Amniotic stem cell (primary cell): ENCODE results near the gene BEST1.
"Not testable (repeated sequence)": the region's sequence is repeated elsewhere in the genome, so short reads cannot be mapped to it uniquely, and the experiment has no call there.

Experiments used
- DNase-seq: peaks from one replicate; lab custom pipeline; 2025; lab: John Stamatoyannopoulos, UW

Gene BEST1

GRCh38 chr11:61978703-61979661 lies 28.8 kb downstream of the BEST1 start:
- DNase-seq, result peak; percentile 42

- DNase-seq, result no peak
Measured at GRCh38 chr11:61980783-61981541, 30.8 kb downstream of the BEST1 start.

GRCh38 chr11:61983419-61983818 lies 33.3 kb downstream of the BEST1 start:
- no peak for DNase-seq

- no peak for DNase-seq
Measured at GRCh38 chr11:61985869-61986268, 35.7 kb downstream of the BEST1 start.

- DNase-seq, result no peak
Measured at GRCh38 chr11:61994981-61995380, 44.8 kb downstream of the BEST1 start.

GRCh38 chr11:61996933-61997332 lies 46.8 kb downstream of the BEST1 start:
- no peak for DNase-seq

GRCh38 chr11:61999141-61999975 lies 49.2 kb downstream of the BEST1 start:
- DNase-seq, result no peak

GRCh38 chr11:62000539-62001446 lies 50.6 kb downstream of the BEST1 start:
- no peak for DNase-seq

GRCh38 chr11:62001450-62002191 lies 51.5 kb downstream of the BEST1 start:
- DNase-seq, result no peak

- DNase-seq, result not testable (repeated sequence)
Measured at GRCh38 chr11:62002283-62002682, 52.1 kb downstream of the BEST1 start.

GRCh38 chr11:62004473-62004872 lies 54.3 kb downstream of the BEST1 start:
- DNase-seq, result no peak

GRCh38 chr11:62008193-62008592 lies 58.0 kb downstream of the BEST1 start:
- no peak for DNase-seq

- DNase-seq, result no peak
Measured at GRCh38 chr11:62010935-62011528, 60.9 kb downstream of the BEST1 start.

- DNase-seq, result no peak
Measured at GRCh38 chr11:62011881-62012280, 61.7 kb downstream of the BEST1 start.

- no peak for DNase-seq
Measured at GRCh38 chr11:62012451-62012831, 62.3 kb downstream of the BEST1 start.

- no peak for DNase-seq
Measured at GRCh38 chr11:62012832-62013461, 62.8 kb downstream of the BEST1 start.
